ENCODE measurements around the gene SUPT4H1.

SUPT4H1 gene

GRCh38 chr17:58316260-58316960 is 35.6 kb downstream of the SUPT4H1 start:
- no peak for DNase-seq

- DNase-seq: no peak
Observed at GRCh38 chr17:58315750-58316149, 36.3 kb downstream of the SUPT4H1 start.

GRCh38 chr17:58315281-58315711 is 36.7 kb downstream of the SUPT4H1 start:
- DNase-seq: no peak

GRCh38 chr17:58314706-58315015 is 37.3 kb downstream of the SUPT4H1 start:
- no peak for DNase-seq

- DNase-seq: peak; percentile 35
Observed at GRCh38 chr17:58313815-58314705, 37.9 kb downstream of the SUPT4H1 start.

- DNase-seq: no peak
Observed at GRCh38 chr17:58312829-58313228, 39.2 kb downstream of the SUPT4H1 start.

- DNase-seq: no peak
Observed at GRCh38 chr17:58312021-58312630, 39.9 kb downstream of the SUPT4H1 start.

- DNase-seq: no peak
Observed at GRCh38 chr17:58311429-58311894, 40.5 kb downstream of the SUPT4H1 start.

GRCh38 chr17:58310511-58311428 is 41.2 kb downstream of the SUPT4H1 start:
- peak; percentile 86 for DNase-seq

- DNase-seq: no peak
Observed at GRCh38 chr17:58309918-58310259, 42.1 kb downstream of the SUPT4H1 start.

GRCh38 chr17:58308985-58309917 is 42.8 kb downstream of the SUPT4H1 start:
- DNase-seq: no peak

- no peak for DNase-seq
Observed at GRCh38 chr17:58308173-58308984, 43.6 kb downstream of the SUPT4H1 start.

GRCh38 chr17:58307468-58308172 is 44.4 kb downstream of the SUPT4H1 start:
- DNase-seq: no peak

GRCh38 chr17:58306131-58306951 is 45.7 kb downstream of the SUPT4H1 start:
- DNase-seq: no peak

- DNase-seq: no peak
Observed at GRCh38 chr17:58305626-58306025, 46.4 kb downstream of the SUPT4H1 start.

GRCh38 chr17:58304750-58305486 is 47.1 kb downstream of the SUPT4H1 start:
- no peak for DNase-seq

GRCh38 chr17:58303971-58304749 is 47.8 kb downstream of the SUPT4H1 start:
- DNase-seq: peak; percentile 78
